ENCODE measurements around the gene MRPL54.

The MRPL54 gene

GRCh38 chr19:3725121-3725520, 37.4 kb upstream of the MRPL54 start:
- Histone ChIP-seq H3K4me3 (ENCODE audit: low read depth in 1 of 2, low read length in 2 of 2) (no peak overlapping the region), H3K9me3 (ENCODE audit: control insufficient read depth in 1 of 2, low read length in 2 of 2) (no peaks in the 10 kb centered on the region), H3K9ac (ENCODE audit: low read depth in 1 of 2, low read length in 2 of 2) (no peak overlapping the region), H3K36me3 (ENCODE audit: control insufficient read depth in 1 of 2, insufficient read depth in 2 of 2, low read length in 2 of 2) (peaks cover 0 to 9% of the 10 kb centered on the region in 2 donors), H3K27ac (ENCODE audit: low read depth, low read length) (no peak overlapping the region), H3K27me3 (ENCODE audit: control insufficient read depth in 1 of 2, insufficient read depth in 2 of 2, low read length in 2 of 2) (no peaks in the 10 kb centered on the region), H3K4me1 (ENCODE audit: control insufficient read depth in 1 of 2, insufficient read depth in 2 of 2, low read length in 2 of 2) (peaks cover 14 to 28% of the 10 kb centered on the region in 2 donors)

DNA sequence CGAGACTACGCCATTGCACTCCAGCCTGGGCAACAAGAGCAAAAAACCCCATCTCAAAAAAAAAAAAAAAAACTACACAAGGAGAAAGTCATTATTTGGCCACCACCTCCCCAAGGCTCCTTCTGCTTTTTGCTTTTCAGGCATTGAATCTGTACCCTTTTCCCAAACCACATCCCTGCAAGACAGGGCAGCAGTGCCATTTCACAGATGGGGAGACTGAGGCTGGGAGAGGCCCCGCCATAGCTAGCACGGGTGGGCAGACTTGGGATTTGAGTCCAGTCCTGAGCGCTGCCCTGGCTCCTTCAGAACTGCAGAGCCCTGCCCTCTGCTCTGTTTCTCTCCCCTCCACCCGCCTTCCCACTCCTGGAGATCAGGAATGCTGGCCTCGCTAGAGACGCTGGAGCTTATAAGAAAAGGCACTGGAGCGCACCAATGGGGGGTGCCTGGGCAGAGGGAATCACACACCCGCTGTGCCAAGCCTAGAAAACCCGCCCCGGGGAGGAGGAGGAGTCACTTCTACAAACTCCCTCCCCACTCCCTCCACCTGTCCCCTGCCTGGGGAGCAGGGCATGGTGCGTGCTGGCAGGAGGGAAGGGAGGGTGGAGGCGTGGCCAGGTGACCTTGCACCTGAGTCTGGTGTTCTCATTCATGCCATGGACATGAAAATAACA, 36.7 kb upstream of the MRPL54 start:
- Histone ChIP-seq H3K27me3 (ENCODE audit: control insufficient read depth in 1 of 2, insufficient read depth in 2 of 2, low read length in 2 of 2) (no peaks in the 10 kb centered on the region), H3K27ac (ENCODE audit: low read depth, low read length) (peak overlapping the region; percentile 2), H3K4me1 (ENCODE audit: control insufficient read depth in 1 of 2, insufficient read depth in 2 of 2, low read length in 2 of 2) (peaks cover 12 to 27% of the 10 kb centered on the region in 2 donors), H3K4me3 (ENCODE audit: low read depth in 1 of 2, low read length in 2 of 2) (peak overlapping the region in 1 of 2 donors; percentile 36), H3K9ac (ENCODE audit: low read depth in 1 of 2, low read length in 2 of 2) (no peak overlapping the region), H3K36me3 (ENCODE audit: control insufficient read depth in 1 of 2, insufficient read depth in 2 of 2, low read length in 2 of 2) (peaks cover 0 to 13% of the 10 kb centered on the region in 2 donors), H3K9me3 (ENCODE audit: control insufficient read depth in 1 of 2, low read length in 2 of 2) (no peaks in the 10 kb centered on the region)

GRCh38 chr19:3730457-3730958, 32.0 kb upstream of the MRPL54 start:
- Histone ChIP-seq H3K4me3 (ENCODE audit: low read depth in 1 of 2, low read length in 2 of 2) (no peak overlapping the region), H3K9ac (ENCODE audit: low read depth in 1 of 2, low read length in 2 of 2) (no peak overlapping the region), H3K27me3 (ENCODE audit: control insufficient read depth in 1 of 2, insufficient read depth in 2 of 2, low read length in 2 of 2) (no peaks in the 10 kb centered on the region), H3K27ac (ENCODE audit: low read depth, low read length) (no peak overlapping the region), H3K36me3 (ENCODE audit: control insufficient read depth in 1 of 2, insufficient read depth in 2 of 2, low read length in 2 of 2) (peaks cover 18 to 44% of the 10 kb centered on the region in 2 donors), H3K4me1 (ENCODE audit: control insufficient read depth in 1 of 2, insufficient read depth in 2 of 2, low read length in 2 of 2) (peaks cover 3 to 9% of the 10 kb centered on the region in 2 donors), H3K9me3 (ENCODE audit: control insufficient read depth in 1 of 2, low read length in 2 of 2) (no peaks in the 10 kb centered on the region)

GRCh38 chr19:3732108-3732507, 30.4 kb upstream of the MRPL54 start:
- Histone ChIP-seq H3K4me3 (ENCODE audit: low read depth in 1 of 2, low read length in 2 of 2) (no peak overlapping the region), H3K9me3 (ENCODE audit: control insufficient read depth in 1 of 2, low read length in 2 of 2) (no peaks in the 10 kb centered on the region), H3K9ac (ENCODE audit: low read depth in 1 of 2, low read length in 2 of 2) (no peak overlapping the region), H3K27me3 (ENCODE audit: control insufficient read depth in 1 of 2, insufficient read depth in 2 of 2, low read length in 2 of 2) (no peaks in the 10 kb centered on the region), H3K4me1 (ENCODE audit: control insufficient read depth in 1 of 2, insufficient read depth in 2 of 2, low read length in 2 of 2) (no peaks in the 10 kb centered on the region), H3K36me3 (ENCODE audit: control insufficient read depth in 1 of 2, insufficient read depth in 2 of 2, low read length in 2 of 2) (peaks cover 24 to 59% of the 10 kb centered on the region in 2 donors), H3K27ac (ENCODE audit: low read depth, low read length) (no peak overlapping the region)

GRCh38 chr19:3733549-3734309, 28.8 kb upstream of the MRPL54 start:
- no peak overlapping the region for H3K27ac ChIP-seq (ENCODE audit: low read depth, low read length)
- no peaks in the 10 kb centered on the region for H3K27me3 ChIP-seq (ENCODE audit: control insufficient read depth in 1 of 2, insufficient read depth in 2 of 2, low read length in 2 of 2)
- no peaks in the 10 kb centered on the region for H3K4me1 ChIP-seq (ENCODE audit: control insufficient read depth in 1 of 2, insufficient read depth in 2 of 2, low read length in 2 of 2)
- H3K36me3 ChIP-seq (ENCODE audit: control insufficient read depth in 1 of 2, insufficient read depth in 2 of 2, low read length in 2 of 2) = peaks cover 31 to 70% of the 10 kb centered on the region in 2 donors
- H3K4me3 ChIP-seq (ENCODE audit: low read depth in 1 of 2, low read length in 2 of 2) = no peak overlapping the region
- H3K9ac ChIP-seq (ENCODE audit: low read depth in 1 of 2, low read length in 2 of 2) = no peak overlapping the region
- H3K9me3 ChIP-seq (ENCODE audit: control insufficient read depth in 1 of 2, low read length in 2 of 2) = no peaks in the 10 kb centered on the region

DNA sequence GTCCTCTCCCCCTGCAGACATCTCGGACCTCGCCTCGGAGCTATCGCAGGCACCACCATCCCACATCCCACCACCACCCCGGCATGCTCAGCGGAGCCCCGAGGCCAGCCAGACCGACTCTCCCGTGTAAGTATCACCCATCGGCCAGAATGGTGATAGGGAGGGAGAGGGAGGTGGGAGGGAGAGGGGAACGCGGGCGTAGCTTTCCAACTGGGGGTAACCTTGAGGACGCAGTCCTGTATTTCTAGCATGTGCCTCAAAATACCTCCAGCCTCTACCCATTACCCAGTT, 28.2 kb upstream of the MRPL54 start:
- Histone ChIP-seq H3K9me3 (ENCODE audit: control insufficient read depth in 1 of 2, low read length in 2 of 2) (no peaks in the 10 kb centered on the region), H3K27ac (ENCODE audit: low read depth, low read length) (no peak overlapping the region), H3K9ac (ENCODE audit: low read depth in 1 of 2, low read length in 2 of 2) (no peak overlapping the region), H3K4me1 (ENCODE audit: control insufficient read depth in 1 of 2, insufficient read depth in 2 of 2, low read length in 2 of 2) (no peaks in the 10 kb centered on the region), H3K36me3 (ENCODE audit: control insufficient read depth in 1 of 2, insufficient read depth in 2 of 2, low read length in 2 of 2) (peaks cover 31 to 74% of the 10 kb centered on the region in 2 donors), H3K27me3 (ENCODE audit: control insufficient read depth in 1 of 2, insufficient read depth in 2 of 2, low read length in 2 of 2) (no peaks in the 10 kb centered on the region), H3K4me3 (ENCODE audit: low read depth in 1 of 2, low read length in 2 of 2) (no peak overlapping the region)

- Histone ChIP-seq H3K9ac (ENCODE audit: low read depth in 1 of 2, low read length in 2 of 2) (no peak overlapping the region), H3K36me3 (ENCODE audit: control insufficient read depth in 1 of 2, insufficient read depth in 2 of 2, low read length in 2 of 2) (peaks cover 31 to 67% of the 10 kb centered on the region in 2 donors), H3K4me3 (ENCODE audit: low read depth in 1 of 2, low read length in 2 of 2) (no peak overlapping the region), H3K27ac (ENCODE audit: low read depth, low read length) (no peak overlapping the region), H3K27me3 (ENCODE audit: control insufficient read depth in 1 of 2, insufficient read depth in 2 of 2, low read length in 2 of 2) (no peaks in the 10 kb centered on the region), H3K4me1 (ENCODE audit: control insufficient read depth in 1 of 2, insufficient read depth in 2 of 2, low read length in 2 of 2) (no peaks in the 10 kb centered on the region), H3K9me3 (ENCODE audit: control insufficient read depth in 1 of 2, low read length in 2 of 2) (no peaks in the 10 kb centered on the region)
These were observed 26.3 kb upstream of the MRPL54 start for GRCh38 chr19:3736106-3736724.

DNA sequence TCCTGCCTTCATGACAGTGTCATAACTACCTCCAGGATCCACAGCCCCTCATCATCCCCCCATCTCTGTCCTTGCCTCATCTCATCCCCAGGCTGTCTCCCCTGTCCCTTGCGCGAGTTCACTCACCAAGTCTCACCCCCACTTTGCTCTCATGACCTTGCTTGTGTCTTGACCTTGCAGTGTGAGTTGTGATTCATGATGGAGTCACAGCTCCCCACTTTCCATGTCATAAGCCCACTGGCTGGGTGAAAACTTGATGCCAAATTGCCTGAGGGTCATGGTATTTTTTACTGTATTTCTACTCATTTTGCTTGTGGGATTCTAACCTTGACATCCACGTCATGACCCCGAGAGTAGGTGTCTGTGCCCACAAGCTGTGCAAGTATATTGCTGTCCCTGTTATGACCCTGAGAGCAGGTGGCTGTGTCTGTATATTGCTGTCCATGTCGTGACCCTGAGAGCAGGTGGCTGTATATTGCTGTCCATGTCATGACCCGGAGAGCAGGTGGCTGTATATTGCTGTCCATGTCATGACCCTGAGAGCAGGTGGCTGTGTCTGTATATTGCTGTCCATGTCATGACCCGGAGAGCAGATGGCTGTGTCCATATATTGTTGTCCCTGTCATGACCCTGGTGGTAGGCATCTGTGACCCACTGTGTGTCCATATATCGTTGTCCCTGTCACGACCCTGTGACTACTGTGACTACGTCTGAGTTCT, 24.8 kb upstream of the MRPL54 start:
- H3K36me3 ChIP-seq (ENCODE audit: control insufficient read depth in 1 of 2, insufficient read depth in 2 of 2, low read length in 2 of 2) = peaks cover 25 to 62% of the 10 kb centered on the region in 2 donors
- no peak overlapping the region for H3K27ac ChIP-seq (ENCODE audit: low read depth, low read length)
- H3K4me3 ChIP-seq (ENCODE audit: low read depth in 1 of 2, low read length in 2 of 2) = no peak overlapping the region
- no peaks in the 10 kb centered on the region for H3K27me3 ChIP-seq (ENCODE audit: control insufficient read depth in 1 of 2, insufficient read depth in 2 of 2, low read length in 2 of 2)
- no peaks in the 10 kb centered on the region for H3K4me1 ChIP-seq (ENCODE audit: control insufficient read depth in 1 of 2, insufficient read depth in 2 of 2, low read length in 2 of 2)
- H3K9ac ChIP-seq (ENCODE audit: low read depth in 1 of 2, low read length in 2 of 2) = no peak overlapping the region
- no peaks in the 10 kb centered on the region for H3K9me3 ChIP-seq (ENCODE audit: control insufficient read depth in 1 of 2, low read length in 2 of 2)

DNA sequence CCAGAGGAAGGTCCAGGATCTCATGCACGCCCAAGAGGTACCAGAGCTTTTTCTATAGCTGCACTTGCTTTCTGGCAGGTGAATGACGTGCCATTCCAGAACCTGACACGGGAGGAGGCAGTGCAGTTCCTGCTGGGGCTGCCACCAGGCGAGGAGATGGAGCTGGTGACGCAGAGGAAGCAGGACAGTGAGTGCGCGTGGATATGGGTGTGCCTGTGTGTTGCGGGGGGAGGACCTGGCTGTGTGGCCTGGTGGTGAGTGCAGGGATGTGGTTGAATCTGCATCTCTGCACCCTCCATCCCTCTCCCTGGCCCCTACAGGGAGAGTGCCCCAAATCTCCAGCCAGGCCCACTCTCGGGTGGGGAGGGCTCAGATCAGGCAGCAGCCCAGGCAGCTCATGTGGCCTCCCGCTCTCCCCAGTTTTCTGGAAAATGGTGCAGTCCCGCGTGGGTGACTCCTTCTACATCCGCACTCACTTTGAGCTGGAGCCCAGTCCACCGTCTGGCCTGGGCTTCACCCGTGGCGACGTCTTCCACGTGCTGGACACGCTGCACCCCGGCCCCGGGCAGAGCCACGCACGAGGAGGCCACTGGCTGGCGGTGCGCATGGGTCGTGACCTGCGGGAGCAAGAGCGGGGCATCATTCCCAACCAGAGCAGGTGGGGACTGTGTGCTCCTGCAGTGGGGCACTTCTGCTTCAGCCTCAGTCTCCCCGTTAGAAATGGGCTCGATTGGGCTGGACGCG, 23.8 kb upstream of the MRPL54 start:
- H3K36me3 ChIP-seq (ENCODE audit: control insufficient read depth in 1 of 2, insufficient read depth in 2 of 2, low read length in 2 of 2) = peaks cover 22 to 61% of the 10 kb centered on the region in 2 donors
- no peak overlapping the region for H3K27ac ChIP-seq (ENCODE audit: low read depth, low read length)
- H3K4me1 ChIP-seq (ENCODE audit: control insufficient read depth in 1 of 2, insufficient read depth in 2 of 2, low read length in 2 of 2) = no peaks in the 10 kb centered on the region

More for the DNA sequence above, 23.8 kb upstream of the MRPL54 start:
- no peaks in the 10 kb centered on the region for H3K9me3 ChIP-seq (ENCODE audit: control insufficient read depth in 1 of 2, low read length in 2 of 2)
- no peak overlapping the region for H3K4me3 ChIP-seq (ENCODE audit: low read depth in 1 of 2, low read length in 2 of 2)
- no peaks in the 10 kb centered on the region for H3K27me3 ChIP-seq (ENCODE audit: control insufficient read depth in 1 of 2, insufficient read depth in 2 of 2, low read length in 2 of 2)
- H3K9ac ChIP-seq (ENCODE audit: low read depth in 1 of 2, low read length in 2 of 2) = no peak overlapping the region
